GM12864 (cell line): Measurements from ENCODE around the gene KDM4C.
A peak's percentile ranks its signal among the peaks of the same experiment; 100 is the strongest.

Source experiments
- DNase-seq: peaks from one replicate; pipeline ENCODE4 v3.0.0-alpha.2; 2011; ENCODE audit warnings: low read depth
- H3K4me3 ChIP-seq: 2 replicates; pipeline ENCODE4 v1.5.1; 2011; ENCODE audit warnings: mild to moderate bottlenecking, low read depth, low read length, control low read depth
- CTCF ChIP-seq: IDR thresholded peaks from 2 replicates; pipeline ENCODE4 v1.5.1; 2011; ENCODE audit warnings: low read depth, mild to moderate bottlenecking, moderate library complexity, low read length, control low read depth, inconsistent platforms; ENCODE audit errors: missing control alignments

KDM4C gene

GRCh38 chr9:6757132-6757455 is 679 bp upstream of the KDM4C start:
- peak; percentile 92 for DNase-seq
- peak overlapping the region; percentile 62 for H3K4me3 ChIP-seq

GRCh38 chr9:6758248-6758497 is 400 bp downstream of the KDM4C start:
- TF ChIP-seq CTCF = no peak
- no peak for DNase-seq

More at GRCh38 chr9:6757132-6757455, 679 bp upstream of the KDM4C start:
- no peak for TF ChIP-seq CTCF

GRCh38 chr9:6758498-6759184 is 868 bp downstream of the KDM4C start:
- no peak for DNase-seq
- TF ChIP-seq CTCF = no peak
- peak overlapping the region; percentile 62 for H3K4me3 ChIP-seq

More at GRCh38 chr9:6758248-6758497, 400 bp downstream of the KDM4C start:
- H3K4me3 ChIP-seq = peak overlapping the region; percentile 62

GRCh38 chr9:6759185-6759977 is 1.6 kb downstream of the KDM4C start:
- DNase-seq = peak; percentile 53
- no peak for TF ChIP-seq CTCF
- peak overlapping the region; percentile 62 for H3K4me3 ChIP-seq

- no peak for TF ChIP-seq CTCF
- no peak for DNase-seq
- H3K4me3 ChIP-seq = no peak overlapping the region
Observed at GRCh38 chr9:6761306-6761705, 3.5 kb downstream of the KDM4C start.

GRCh38 chr9:6763244-6763643 is 5.5 kb downstream of the KDM4C start:
- TF ChIP-seq CTCF = no peak
- DNase-seq = no peak
- H3K4me3 ChIP-seq = no peak overlapping the region

- no peak for TF ChIP-seq CTCF
- no peak for DNase-seq
- H3K4me3 ChIP-seq = no peak overlapping the region
Observed at GRCh38 chr9:6764011-6764410, 6.2 kb downstream of the KDM4C start.
